Measurements from ENCODE around the gene TESK2. TPM values are rescaled to one million over a fixed set of nuclear protein-coding genes. Genes with fewer than 3 reads are reported as not detected.

The TESK2 gene
- total and polyA plus RNA-seq, 2 of the 8 experiments (the other 6 are each of a cell fraction or from before 2014, with no cell fraction given) = 10.8 to 12.6 TPM

GRCh38 chr1:45465277-45465676 lies 25.7 kb downstream of the TESK2 start:
- Histone ChIP-seq H3K79me1 (ENCODE audit: low read depth, low read length) (no peaks in the 10 kb centered on the region), H2BK12ac (ENCODE audit: low read depth, low read length) (no peak overlapping the region), H3K27ac (ENCODE audit: low read depth, low read length) (no peak overlapping the region), H3K23me2 (ENCODE audit: low read depth, low read length) (no peaks in the 10 kb centered on the region), H2BK120ac (replicated peaks; ENCODE audit: low read depth, low read length) (no peak overlapping the region), H2AK5ac (ENCODE audit: low read depth, low read length) (no peak overlapping the region), H3K4me2 (ENCODE audit: insufficient read depth in 1 of 2, low read depth in 2 of 2, low read length in 2 of 2) (no peak overlapping the region), H4K20me1 (replicated peaks in 1 of 2; ENCODE audit: control insufficient read depth in 1 of 2, insufficient read depth in 2 of 2, low read length in 2 of 2) (no peaks in the 10 kb centered on the region), H2BK5ac (ENCODE audit: low read depth, low read length) (no peak overlapping the region), H2AFZ (ENCODE audit: low read length) (no peak overlapping the region), H4K91ac (replicated peaks; ENCODE audit: insufficient read length, low read length) (no peak overlapping the region), H2BK15ac (ENCODE audit: low read length) (no peak overlapping the region), H4K5ac (ENCODE audit: insufficient read length, low read depth, low read length) (no peak overlapping the region), H3K23ac (ENCODE audit: insufficient read length) (no peak overlapping the region), H3K36me3 (ENCODE audit: control insufficient read depth in 2 of 4, insufficient read depth in 4 of 4, low read length in 3 of 4) (no peaks in the 10 kb centered on the region), H3K9ac (replicated peaks in 1 of 4; ENCODE audit: extremely low read depth in 1 of 4, low read depth in 3 of 4, low read length in 3 of 4) (no peak overlapping the region), H3K4me1 (replicated peaks in 1 of 4; ENCODE audit: control insufficient read depth in 3 of 4, insufficient read depth in 4 of 4, low read length in 3 of 4) (no peaks in the 10 kb centered on the region), H3K18ac (ENCODE audit: extremely low read depth, low read length) (no peak overlapping the region), H3K27me3 (replicated peaks in 1 of 4; ENCODE audit: control insufficient read depth in 3 of 4, extremely low read depth in 1 of 4, insufficient read depth in 3 of 4, low read length in 3 of 4) (no peaks in the 10 kb centered on the region), H2BK20ac (ENCODE audit: low read length) (no peak overlapping the region), H3K4me3 (ENCODE audit: extremely low read depth in 1 of 4, insufficient read depth in 2 of 4, low read depth in 3 of 4, low read length in 4 of 4) (no peak overlapping the region), H3K4ac (replicated peaks; ENCODE audit: insufficient read length, low read depth, low read length) (no peak overlapping the region), H3K56ac (replicated peaks; ENCODE audit: insufficient read length, low read depth, low read length) (no peak overlapping the region), H4K8ac (ENCODE audit: extremely low read depth, insufficient read depth, low read length) (no peak overlapping the region), H3K14ac (ENCODE audit: insufficient read length) (no peak overlapping the region), H3K79me2 (ENCODE audit: control insufficient read depth in 1 of 2, insufficient read depth in 2 of 2, low read length in 2 of 2) (0 out of 4 replicates have a peak, but pooled peaks cover 0 to 2% of the 10 kb centered on the region in 2 experiments), H3K9me3 (ENCODE audit: insufficient read depth in 2 of 2, low read depth in 1 of 2, low read length in 1 of 2) (no peaks in the 10 kb centered on the region)
- POLR2A ChIA-PET (ENCODE audit: partially characterized antibody) = no interaction called here
- FAIRE-seq (no peak), DNase-seq (ENCODE audit: low read depth in 1 of 2, low spot score in 2 of 2) (no peak)
- CTCF ChIA-PET (ENCODE audit: partially characterized antibody) = no interaction called here
- no peak for TF ChIP-seq RNF2 (IDR thresholded peaks at IDR 0.05; ENCODE audit: borderline replicate concordance, low read depth, low read length, missing control alignments, poor library complexity, severe bottlenecking)
- no peak for TF ChIP-seq EP300 (IDR thresholded peaks at IDR 0.05; ENCODE audit: borderline replicate concordance in 1 of 2, low read depth in 2 of 2, low read length in 2 of 2)
- TF ChIP-seq MAFK (IDR thresholded peaks at IDR 0.05; ENCODE audit: low read depth, low read length) = no peak
- no peak for TF ChIP-seq EGR1 (IDR thresholded peaks at IDR 0.05; ENCODE audit: borderline replicate concordance, low read depth, low read length)
